Muscle layer of duodenum (tissue), 2 donors: ENCODE results near the gene TBC1D1.
A peak's percentile ranks its signal among the peaks of the same experiment; 100 is the strongest.

Source experiments
- H3K27ac ChIP-seq: one replicate; pipeline ENCODE4 v1.7.0; 2013; ENCODE audit warnings: mild to moderate bottlenecking, low read length
- H3K27me3 ChIP-seq: one replicate; pipeline ENCODE4 v1.7.0; 2013; ENCODE audit warnings: low read depth, mild to moderate bottlenecking, control low read depth, low read length
- H3K36me3 ChIP-seq, 2 donors: one replicate each; pipeline ENCODE4 v1.7.0; 2013; ENCODE audit warnings: low read length in 2 of 2, control low read depth in 1 of 2, mild to moderate bottlenecking in 1 of 2; ENCODE audit not compliant: insufficient read depth in 2 of 2, control insufficient read depth in 1 of 2
- H3K4me1 ChIP-seq, 2 donors: one replicate each; pipeline ENCODE4 v1.7.0; 2013; ENCODE audit warnings: low read length in 2 of 2, mild to moderate bottlenecking in 2 of 2, control low read depth in 1 of 2, moderate library complexity in 1 of 2; ENCODE audit not compliant: insufficient read depth in 2 of 2, control insufficient read depth in 1 of 2
- H3K4me3 ChIP-seq, 2 donors: one replicate each; pipeline ENCODE4 v1.7.0; 2013; ENCODE audit warnings: low read length in 2 of 2, low read depth in 1 of 2, mild to moderate bottlenecking in 1 of 2
- H3K9me3 ChIP-seq, 2 donors: one replicate each; pipeline ENCODE4 v1.7.0; 2013; ENCODE audit warnings: low read length in 2 of 2, control low read depth in 1 of 2, mild to moderate bottlenecking in 1 of 2; ENCODE audit not compliant: control insufficient read depth in 1 of 2
- donor health status: healthy.

The TBC1D1 gene

DNA sequence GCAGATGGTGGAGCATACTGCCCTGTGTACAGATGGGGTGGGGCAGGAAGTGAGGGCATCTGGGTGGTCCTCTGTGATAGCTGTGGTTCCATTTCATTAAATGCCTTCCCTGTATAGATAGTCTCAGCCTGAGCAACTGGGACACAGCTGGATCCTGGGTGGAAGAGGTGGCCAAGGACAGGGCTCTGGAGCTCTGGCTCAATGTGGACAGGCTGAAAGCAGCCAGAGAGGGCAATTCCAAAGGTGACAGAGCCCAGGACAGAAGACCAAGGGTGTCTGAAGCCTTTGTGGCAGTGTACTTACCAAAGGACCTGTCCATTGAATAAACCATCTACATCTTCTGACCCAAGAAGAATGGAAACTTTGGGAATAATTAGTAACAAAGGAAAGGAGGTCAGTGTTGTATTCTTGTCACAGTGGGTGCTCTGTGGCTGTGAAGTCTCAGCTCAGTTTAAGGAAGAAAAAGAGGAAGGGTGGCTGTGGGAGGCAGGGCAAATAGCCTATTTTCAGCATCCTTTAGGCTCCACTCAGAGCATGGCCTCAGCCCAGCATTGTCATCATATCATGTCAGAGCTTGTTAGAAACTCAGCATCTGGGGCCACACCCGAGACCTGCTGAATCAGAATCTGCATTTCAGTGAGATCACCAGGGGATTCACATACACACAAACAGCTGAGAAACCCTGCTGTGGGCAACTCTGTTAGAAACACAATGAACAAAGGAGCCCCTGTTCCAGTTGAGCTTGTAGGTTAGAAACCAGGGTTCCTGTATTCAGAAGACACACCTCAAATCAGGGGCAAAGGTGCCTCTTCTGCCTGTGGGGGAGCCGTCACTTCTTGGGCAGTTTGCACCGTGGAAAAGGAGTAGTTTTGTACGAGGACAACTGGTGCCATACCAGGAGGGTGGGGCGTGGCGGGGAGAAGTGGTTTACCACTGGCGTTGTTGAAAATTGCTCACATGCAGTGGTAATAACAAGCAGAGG is 237.9 kb downstream of the TBC1D1 start:
- Histone ChIP-seq H3K27ac (peak overlapping the region; percentile 80), H3K4me1 (peaks cover 28 to 41% of the 10 kb centered on the region in 2 donors)

DNA sequence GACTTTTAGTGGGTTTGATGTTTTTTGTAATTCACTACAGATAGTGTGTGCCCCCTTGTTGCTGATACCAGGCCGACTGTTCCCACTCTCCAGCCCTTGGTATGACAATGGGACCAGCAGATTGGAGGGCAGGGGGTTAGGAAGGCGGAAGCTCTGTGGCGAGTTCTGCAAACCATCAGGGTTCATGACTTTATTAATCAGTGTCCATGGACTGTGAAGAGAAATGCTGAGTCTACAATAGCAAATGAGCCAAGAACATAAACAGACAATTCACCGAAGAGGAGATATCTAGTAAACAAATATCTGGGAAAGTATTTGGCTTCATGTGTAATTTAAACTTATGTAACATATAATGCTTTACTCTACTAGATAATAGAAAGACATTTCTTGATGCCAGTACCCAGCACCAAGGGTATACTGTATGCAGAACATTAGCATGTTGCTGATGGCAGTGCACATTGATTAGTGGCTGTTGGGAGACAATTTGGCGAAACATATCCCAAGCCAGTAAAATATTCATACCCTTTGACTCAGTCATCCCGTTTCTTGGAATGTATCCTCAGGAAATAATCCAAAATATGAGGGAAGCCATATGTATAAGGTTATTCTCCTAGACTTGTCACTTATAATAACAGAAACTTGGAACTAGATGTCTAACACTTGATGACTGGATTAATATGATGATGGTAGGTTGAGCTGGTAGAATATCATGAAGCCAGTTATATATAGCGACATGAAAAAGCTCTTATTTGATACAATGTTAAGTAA is 238.8 kb downstream of the TBC1D1 start:
- Histone ChIP-seq H3K4me3 (no peak overlapping the region), H3K9me3 (no peaks in the 10 kb centered on the region), H3K36me3 (peaks cover 17 to 30% of the 10 kb centered on the region in 2 donors), H3K27me3 (no peaks in the 10 kb centered on the region), H3K4me1 (peaks cover 28 to 44% of the 10 kb centered on the region in 2 donors), H3K27ac (peak overlapping the region; percentile 80)

More for the DNA sequence above, 237.9 kb downstream of the TBC1D1 start:
- Histone ChIP-seq H3K4me3 (no peak overlapping the region), H3K36me3 (peaks cover 16 to 25% of the 10 kb centered on the region in 2 donors), H3K27me3 (no peaks in the 10 kb centered on the region), H3K9me3 (no peaks in the 10 kb centered on the region)

DNA sequence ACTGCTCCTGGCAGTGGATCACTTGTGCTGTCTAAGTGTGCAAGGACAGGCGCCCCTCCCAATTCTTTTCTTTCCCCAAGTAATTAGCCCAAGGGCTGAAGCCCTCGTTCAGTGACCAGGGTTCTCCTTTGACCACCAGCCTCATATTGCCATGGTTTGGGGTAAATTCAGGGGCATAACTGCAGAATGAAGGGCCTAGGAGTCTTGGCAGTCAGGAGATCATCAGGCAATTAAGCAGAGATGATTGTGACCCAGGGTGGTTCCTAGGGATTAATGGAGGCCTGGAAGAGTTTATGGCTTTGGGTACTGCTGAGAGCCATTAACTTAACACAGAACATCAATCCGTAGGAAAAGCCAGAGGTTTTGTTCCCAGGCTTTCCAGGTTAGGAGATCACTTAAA is 240.0 kb downstream of the TBC1D1 start:
- peaks cover 28 to 44% of the 10 kb centered on the region in 2 donors for H3K4me1 ChIP-seq

DNA sequence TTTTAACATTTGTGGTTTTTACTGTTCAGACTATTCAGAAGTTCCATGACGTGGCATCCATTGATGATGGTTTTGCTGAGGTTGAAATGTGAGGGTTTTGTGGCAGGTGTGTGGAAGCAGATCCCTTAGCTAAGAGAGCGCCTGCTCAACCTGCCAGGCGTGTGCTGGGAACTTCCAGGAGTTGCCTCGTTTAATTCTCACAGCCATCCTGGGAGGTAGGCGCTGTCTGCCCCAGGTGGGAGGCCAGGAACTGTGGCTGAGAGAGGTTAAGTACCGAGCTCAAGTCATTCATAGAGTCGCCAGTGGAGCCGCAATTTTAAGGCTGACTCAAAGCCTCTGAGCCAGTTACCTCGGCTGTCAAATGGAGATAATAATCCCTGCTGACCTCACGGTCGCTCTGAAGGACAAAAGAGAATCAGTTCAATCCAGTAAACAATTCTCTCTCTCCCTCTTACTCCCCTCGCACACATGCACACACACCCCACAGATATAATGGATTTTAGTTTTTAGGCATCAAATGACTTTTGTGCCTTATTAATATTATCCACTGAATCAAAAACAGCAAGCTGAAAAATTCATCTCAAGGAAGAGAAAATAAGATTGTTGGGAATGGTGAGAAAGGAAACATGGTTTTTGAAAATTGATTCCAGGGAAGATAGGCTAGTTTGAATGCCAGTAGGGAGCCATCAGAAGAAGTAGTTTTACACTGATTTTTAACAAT is 240.6 kb downstream of the TBC1D1 start:
- H3K4me1 ChIP-seq, result peaks cover 28 to 44% of the 10 kb centered on the region in 2 donors
- no peaks in the 10 kb centered on the region for H3K9me3 ChIP-seq
- no peak overlapping the region for H3K4me3 ChIP-seq

More for the DNA sequence above, 240.0 kb downstream of the TBC1D1 start:
- no peaks in the 10 kb centered on the region for H3K27me3 ChIP-seq
- H3K9me3 ChIP-seq, result no peaks in the 10 kb centered on the region
- H3K27ac ChIP-seq, result peak overlapping the region; percentile 80
- peaks cover 15 to 28% of the 10 kb centered on the region in 2 donors for H3K36me3 ChIP-seq
- H3K4me3 ChIP-seq, result no peak overlapping the region

DNA sequence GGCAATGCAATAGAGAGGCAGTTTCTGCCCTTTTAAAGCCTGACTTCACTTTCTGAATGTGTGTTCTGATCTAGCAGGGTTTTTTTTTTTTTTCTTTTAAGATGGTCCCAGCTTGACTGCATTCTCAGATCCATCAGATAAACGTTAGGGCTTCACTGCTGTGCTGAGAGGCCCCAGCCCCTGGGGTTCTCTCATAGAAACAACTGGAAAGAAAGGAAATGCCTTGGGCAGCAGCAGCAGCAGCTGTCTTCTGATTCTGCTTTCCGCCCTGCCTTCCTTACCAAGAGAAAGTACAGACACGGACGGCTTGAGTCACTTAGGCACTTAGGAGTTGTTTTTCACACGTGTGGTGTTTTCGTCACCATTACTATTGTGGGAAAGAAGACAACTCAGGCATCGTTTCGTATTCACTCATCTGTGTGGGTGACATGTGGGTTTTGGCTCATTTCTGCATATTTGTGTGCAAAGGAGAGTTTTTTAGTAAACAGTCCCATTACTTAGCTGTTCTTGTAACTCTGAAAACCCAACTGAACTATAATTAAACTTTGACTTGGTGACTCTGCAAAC is 241.3 kb downstream of the TBC1D1 start:
- H3K4me1 ChIP-seq, result peaks cover 28 to 44% of the 10 kb centered on the region in 2 donors
- peaks cover 21 to 31% of the 10 kb centered on the region in 2 donors for H3K36me3 ChIP-seq
- H3K4me3 ChIP-seq, result no peak overlapping the region
- no peaks in the 10 kb centered on the region for H3K9me3 ChIP-seq
- H3K27ac ChIP-seq, result peak overlapping the region; percentile 80
- no peaks in the 10 kb centered on the region for H3K27me3 ChIP-seq

More for the DNA sequence above, 240.6 kb downstream of the TBC1D1 start:
- Histone ChIP-seq H3K27ac (peak overlapping the region; percentile 80), H3K27me3 (no peaks in the 10 kb centered on the region), H3K36me3 (peaks cover 17 to 28% of the 10 kb centered on the region in 2 donors)

DNA sequence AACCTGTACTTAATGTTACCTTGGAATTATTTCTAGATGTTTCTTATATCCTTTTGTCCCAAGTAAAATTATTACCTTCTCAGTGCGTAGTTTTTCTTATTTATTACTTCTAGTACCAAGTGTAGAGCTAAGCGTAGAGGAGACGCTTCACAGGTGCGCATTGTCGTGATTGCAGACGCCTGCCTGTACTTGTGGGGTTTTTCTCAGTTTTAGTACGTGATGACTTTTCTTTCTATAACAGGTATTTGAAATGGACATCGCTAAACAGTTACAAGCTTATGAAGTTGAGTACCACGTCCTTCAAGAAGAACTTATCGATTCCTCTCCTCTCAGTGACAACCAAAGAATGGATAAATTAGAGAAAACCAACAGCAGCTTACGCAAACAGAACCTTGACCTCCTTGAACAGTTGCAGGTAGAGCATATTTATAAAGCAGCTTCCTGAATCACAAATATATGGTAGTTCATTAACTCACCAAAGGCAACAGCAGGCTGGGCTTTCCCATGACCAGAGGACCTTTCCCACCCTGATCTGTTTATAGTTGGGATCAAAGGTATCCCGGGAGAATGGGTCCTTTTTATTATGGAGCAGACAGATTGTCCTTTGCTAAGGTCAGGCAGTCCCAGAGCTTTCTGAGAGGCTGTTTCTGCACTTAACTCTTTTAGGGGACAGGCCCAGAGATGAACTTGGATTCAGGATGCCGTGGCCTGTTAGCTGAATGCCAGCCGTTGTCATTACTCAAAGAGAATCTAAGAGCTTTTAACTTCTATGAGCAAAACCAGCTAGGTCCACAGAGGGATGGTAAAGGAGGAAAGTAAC is 242.2 kb downstream of the TBC1D1 start:
- H3K4me1 ChIP-seq, result peaks cover 28 to 44% of the 10 kb centered on the region in 2 donors
- H3K27ac ChIP-seq, result peak overlapping the region; percentile 80
- H3K4me3 ChIP-seq, result no peak overlapping the region
- no peaks in the 10 kb centered on the region for H3K27me3 ChIP-seq
- H3K36me3 ChIP-seq, result peaks cover 22 to 39% of the 10 kb centered on the region in 2 donors
- H3K9me3 ChIP-seq, result no peaks in the 10 kb centered on the region

DNA sequence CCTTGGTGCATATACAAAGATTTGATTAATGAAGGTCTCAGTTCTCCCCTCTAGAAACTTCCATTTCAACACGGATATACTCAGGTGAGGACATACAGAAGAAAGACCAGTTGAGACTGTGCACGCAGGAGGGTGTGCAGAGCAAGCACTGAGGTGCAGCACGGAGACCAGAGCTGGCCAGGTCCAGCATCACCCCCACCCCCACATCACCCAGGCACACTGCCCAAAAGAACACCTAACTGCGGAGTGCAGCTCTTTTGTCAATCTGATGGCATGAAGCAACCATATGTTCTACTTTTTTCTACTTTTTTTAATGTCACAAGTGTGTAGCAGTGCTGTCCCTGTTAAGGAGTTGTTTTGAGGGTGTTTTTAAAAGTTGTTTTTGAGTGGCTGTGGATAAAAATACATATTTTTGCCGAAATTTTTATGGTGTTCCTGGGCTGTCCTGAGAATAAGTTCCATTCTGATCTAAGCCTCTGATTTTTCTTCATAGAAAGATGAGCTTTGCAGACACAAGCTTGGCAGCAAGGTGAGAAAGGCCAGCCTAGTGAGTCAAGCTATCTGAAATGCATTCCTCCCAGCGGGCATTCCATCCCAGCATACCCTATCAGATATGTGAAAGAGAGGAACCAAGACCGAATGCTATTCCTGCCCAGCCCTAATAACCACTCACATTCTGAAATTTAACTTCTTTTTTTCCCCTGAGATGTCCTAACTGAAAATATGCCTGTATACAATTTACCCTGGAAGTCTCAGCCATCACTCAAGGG is 243.0 kb downstream of the TBC1D1 start:
- peak overlapping the region; percentile 80 for H3K27ac ChIP-seq

DNA sequence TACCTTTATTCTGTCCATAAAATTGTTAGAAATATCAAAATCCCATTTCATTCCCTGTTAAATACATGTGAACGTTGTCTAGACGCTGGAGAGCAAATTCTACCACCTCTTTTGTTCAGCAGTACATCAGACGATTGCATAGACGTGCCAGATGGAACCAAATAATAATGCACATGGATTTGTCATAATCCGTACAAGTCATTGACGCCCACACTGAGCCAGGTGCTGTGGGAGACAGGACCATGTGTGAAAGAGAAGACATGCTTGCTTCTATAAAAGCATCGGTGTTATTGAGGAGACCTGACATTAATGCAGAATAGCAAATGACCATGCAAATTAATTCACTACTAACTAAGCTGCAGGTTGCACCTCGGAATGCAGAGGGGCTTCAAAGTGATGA is 244.3 kb downstream of the TBC1D1 start:
- no peak overlapping the region for H3K27ac ChIP-seq
- no peak overlapping the region for H3K4me3 ChIP-seq
- H3K36me3 ChIP-seq, result peaks cover 40 to 61% of the 10 kb centered on the region in 2 donors
- no peaks in the 10 kb centered on the region for H3K9me3 ChIP-seq
- H3K27me3 ChIP-seq, result no peaks in the 10 kb centered on the region
- peaks cover 8 to 34% of the 10 kb centered on the region in 2 donors for H3K4me1 ChIP-seq

More for the DNA sequence above, 243.0 kb downstream of the TBC1D1 start:
- H3K9me3 ChIP-seq, result no peaks in the 10 kb centered on the region
- no peaks in the 10 kb centered on the region for H3K27me3 ChIP-seq
- no peak overlapping the region for H3K4me3 ChIP-seq
- peaks cover 21 to 40% of the 10 kb centered on the region in 2 donors for H3K4me1 ChIP-seq
- peaks cover 29 to 48% of the 10 kb centered on the region in 2 donors for H3K36me3 ChIP-seq

DNA sequence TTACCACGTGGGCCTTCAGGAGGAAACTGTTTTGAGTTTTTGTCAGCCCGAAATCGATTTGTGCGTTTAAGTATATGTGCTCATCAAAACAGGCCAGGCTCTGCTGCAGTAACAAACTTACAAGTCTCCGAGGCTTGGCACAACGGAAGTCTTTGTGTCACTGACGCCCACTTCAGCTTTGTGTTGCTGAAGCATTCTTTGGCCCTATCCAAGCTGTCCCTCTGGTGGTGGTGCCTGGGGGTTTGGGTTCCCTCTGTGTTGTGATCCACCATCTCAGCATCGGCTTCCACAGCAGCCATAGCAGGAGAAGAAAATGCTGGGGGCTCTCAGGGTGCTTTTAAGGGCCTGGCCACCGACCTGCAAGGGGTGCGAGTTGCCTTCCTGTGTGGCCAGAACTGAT is 245.7 kb downstream of the TBC1D1 start:
- H3K27me3 ChIP-seq, result no peaks in the 10 kb centered on the region
- H3K27ac ChIP-seq, result no peak overlapping the region
- H3K36me3 ChIP-seq, result peaks cover 45 to 67% of the 10 kb centered on the region in 2 donors
- H3K4me3 ChIP-seq, result no peak overlapping the region
- H3K9me3 ChIP-seq, result no peaks in the 10 kb centered on the region
- peaks cover 7 to 21% of the 10 kb centered on the region in 2 donors for H3K4me1 ChIP-seq
